ENCODE results near the gene QTRT2.

The QTRT2 gene

DNA sequence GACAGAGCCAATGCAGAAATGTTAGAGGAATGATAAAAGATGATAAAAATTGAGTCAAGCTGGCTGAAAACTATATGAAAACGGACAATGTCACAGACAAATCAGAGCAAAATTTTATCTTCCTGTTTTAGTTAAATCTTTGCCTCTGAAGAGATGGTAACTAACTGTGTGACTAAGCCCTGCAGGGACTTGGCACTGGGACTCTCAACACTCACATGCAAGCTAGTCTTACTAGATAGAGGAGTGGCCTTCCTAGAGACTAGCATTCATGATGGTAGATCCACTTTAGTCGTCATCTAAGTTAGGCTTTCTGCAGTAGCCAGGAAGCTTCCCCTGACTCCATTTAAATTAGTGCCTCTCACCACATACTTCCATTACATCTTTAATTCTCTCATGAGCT lies 4.3 kb upstream of the QTRT2 start:
- no peak overlapping the region for H3K27ac ChIP-seq (replicated peaks)
- no peak for TF ChIP-seq GABPA (IDR thresholded peaks at IDR 0.05; ENCODE audit: low read depth)
- TF ChIP-seq POLR2AphosphoS5 (IDR thresholded peaks at IDR 0.05; ENCODE audit: low read depth) = no peak
- TF ChIP-seq SPI1 (IDR thresholded peaks at IDR 0.05; ENCODE audit: borderline replicate concordance, low read depth) = no peak
- TF ChIP-seq, protein P1, sequence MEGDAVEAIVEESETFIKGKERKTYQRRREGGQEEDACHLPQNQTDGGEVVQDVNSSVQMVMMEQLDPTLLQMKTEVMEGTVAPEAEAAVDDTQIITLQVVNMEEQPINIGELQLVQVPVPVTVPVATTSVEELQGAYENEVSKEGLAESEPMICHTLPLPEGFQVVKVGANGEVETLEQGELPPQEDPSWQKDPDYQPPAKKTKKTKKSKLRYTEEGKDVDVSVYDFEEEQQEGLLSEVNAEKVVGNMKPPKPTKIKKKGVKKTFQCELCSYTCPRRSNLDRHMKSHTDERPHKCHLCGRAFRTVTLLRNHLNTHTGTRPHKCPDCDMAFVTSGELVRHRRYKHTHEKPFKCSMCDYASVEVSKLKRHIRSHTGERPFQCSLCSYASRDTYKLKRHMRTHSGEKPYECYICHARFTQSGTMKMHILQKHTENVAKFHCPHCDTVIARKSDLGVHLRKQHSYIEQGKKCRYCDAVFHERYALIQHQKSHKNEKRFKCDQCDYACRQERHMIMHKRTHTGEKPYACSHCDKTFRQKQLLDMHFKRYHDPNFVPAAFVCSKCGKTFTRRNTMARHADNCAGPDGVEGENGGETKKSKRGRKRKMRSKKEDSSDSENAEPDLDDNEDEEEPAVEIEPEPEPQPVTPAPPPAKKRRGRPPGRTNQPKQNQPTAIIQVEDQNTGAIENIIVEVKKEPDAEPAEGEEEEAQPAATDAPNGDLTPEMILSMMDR (IDR thresholded peaks at IDR 0.05; ENCODE audit: insufficient read depth, low read length) = no peak
- TF ChIP-seq, protein P2, sequence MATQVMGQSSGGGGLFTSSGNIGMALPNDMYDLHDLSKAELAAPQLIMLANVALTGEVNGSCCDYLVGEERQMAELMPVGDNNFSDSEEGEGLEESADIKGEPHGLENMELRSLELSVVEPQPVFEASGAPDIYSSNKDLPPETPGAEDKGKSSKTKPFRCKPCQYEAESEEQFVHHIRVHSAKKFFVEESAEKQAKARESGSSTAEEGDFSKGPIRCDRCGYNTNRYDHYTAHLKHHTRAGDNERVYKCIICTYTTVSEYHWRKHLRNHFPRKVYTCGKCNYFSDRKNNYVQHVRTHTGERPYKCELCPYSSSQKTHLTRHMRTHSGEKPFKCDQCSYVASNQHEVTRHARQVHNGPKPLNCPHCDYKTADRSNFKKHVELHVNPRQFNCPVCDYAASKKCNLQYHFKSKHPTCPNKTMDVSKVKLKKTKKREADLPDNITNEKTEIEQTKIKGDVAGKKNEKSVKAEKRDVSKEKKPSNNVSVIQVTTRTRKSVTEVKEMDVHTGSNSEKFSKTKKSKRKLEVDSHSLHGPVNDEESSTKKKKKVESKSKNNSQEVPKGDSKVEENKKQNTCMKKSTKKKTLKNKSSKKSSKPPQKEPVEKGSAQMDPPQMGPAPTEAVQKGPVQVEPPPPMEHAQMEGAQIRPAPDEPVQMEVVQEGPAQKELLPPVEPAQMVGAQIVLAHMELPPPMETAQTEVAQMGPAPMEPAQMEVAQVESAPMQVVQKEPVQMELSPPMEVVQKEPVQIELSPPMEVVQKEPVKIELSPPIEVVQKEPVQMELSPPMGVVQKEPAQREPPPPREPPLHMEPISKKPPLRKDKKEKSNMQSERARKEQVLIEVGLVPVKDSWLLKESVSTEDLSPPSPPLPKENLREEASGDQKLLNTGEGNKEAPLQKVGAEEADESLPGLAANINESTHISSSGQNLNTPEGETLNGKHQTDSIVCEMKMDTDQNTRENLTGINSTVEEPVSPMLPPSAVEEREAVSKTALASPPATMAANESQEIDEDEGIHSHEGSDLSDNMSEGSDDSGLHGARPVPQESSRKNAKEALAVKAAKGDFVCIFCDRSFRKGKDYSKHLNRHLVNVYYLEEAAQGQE (IDR thresholded peaks at IDR 0.05; ENCODE audit: insufficient replicate concordance, low read depth) = no peak
- H3K4me3 ChIP-seq (replicated peaks; ENCODE audit: insufficient read depth, low read length) = no peak overlapping the region
- no peaks in the 10 kb centered on the region for H3K27me3 ChIP-seq (ENCODE audit: insufficient read depth, poor library complexity, severe bottlenecking)
- DNase-seq (ENCODE audit: low read depth in 1 of 2, low spot score in 1 of 2) = no peak

DNA sequence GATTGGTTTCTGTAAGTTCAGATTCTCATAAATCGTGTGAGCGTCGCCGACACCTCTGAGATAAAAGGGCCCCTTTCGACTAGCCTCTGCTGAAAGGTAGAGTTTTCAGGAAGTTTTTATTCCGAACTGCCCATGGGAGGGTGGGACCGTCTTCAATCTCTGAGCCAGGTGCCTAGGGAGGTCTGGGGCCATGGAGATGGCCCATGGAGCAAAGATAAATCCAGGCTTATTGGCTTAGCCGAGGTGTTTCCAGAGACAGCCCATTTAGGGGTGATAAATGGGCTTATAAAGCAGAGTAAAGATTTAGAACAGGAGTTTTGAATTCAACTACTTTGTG lies 442 bp downstream of the QTRT2 start:
- H3K27me3 ChIP-seq (ENCODE audit: insufficient read depth, poor library complexity, severe bottlenecking) = no peaks in the 10 kb centered on the region
- DNase-seq (ENCODE audit: low read depth in 1 of 2, low spot score in 1 of 2) = no peak
- peak overlapping the region; percentile 84 for H3K27ac ChIP-seq (replicated peaks)
- peak overlapping the region; percentile 69 for H3K4me3 ChIP-seq (replicated peaks; ENCODE audit: insufficient read depth, low read length)
- TF ChIP-seq POLR2AphosphoS5 (IDR thresholded peaks at IDR 0.05; ENCODE audit: low read depth) = no peak
- TF ChIP-seq SPI1 (IDR thresholded peaks at IDR 0.05; ENCODE audit: borderline replicate concordance, low read depth) = 0 out of 2 replicates have a peak, but pooled peaks have one; percentile 5
- TF ChIP-seq, protein P2 (IDR thresholded peaks at IDR 0.05; ENCODE audit: insufficient replicate concordance, low read depth) = no peak
- TF ChIP-seq GABPA (IDR thresholded peaks at IDR 0.05; ENCODE audit: low read depth) = no peak
- TF ChIP-seq, protein P1 (IDR thresholded peaks at IDR 0.05; ENCODE audit: insufficient read depth, low read length) = no peak

DNA sequence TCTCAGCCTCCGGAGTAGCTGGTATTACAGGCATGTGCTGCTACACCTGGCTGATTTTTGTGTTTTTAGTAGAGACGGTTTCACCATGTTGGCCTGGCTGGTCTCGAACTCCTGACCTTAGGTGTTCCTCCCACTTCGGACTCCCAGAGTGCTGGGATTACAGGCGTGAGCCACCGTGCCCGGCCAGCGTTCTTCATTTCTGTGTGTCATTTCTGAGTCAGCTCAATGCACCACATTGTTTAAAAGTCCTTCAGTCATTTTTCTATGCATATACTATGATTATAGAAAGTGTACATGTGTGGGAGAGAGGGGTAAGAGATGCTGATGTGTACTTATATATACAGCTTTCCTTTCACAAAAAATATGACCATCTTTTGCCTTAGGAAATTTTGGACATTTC lies 2.1 kb downstream of the QTRT2 start:
- Histone ChIP-seq H3K27ac (replicated peaks) (no peak overlapping the region), H3K4me3 (replicated peaks; ENCODE audit: insufficient read depth, low read length) (no peak overlapping the region), H3K27me3 (ENCODE audit: insufficient read depth, poor library complexity, severe bottlenecking) (no peaks in the 10 kb centered on the region)
- TF ChIP-seq POLR2AphosphoS5 (IDR thresholded peaks at IDR 0.05; ENCODE audit: low read depth) = no peak
- TF ChIP-seq SPI1 (IDR thresholded peaks at IDR 0.05; ENCODE audit: borderline replicate concordance, low read depth) = no peak
- DNase-seq (ENCODE audit: low read depth in 1 of 2, low spot score in 1 of 2) = no peak

DNA sequence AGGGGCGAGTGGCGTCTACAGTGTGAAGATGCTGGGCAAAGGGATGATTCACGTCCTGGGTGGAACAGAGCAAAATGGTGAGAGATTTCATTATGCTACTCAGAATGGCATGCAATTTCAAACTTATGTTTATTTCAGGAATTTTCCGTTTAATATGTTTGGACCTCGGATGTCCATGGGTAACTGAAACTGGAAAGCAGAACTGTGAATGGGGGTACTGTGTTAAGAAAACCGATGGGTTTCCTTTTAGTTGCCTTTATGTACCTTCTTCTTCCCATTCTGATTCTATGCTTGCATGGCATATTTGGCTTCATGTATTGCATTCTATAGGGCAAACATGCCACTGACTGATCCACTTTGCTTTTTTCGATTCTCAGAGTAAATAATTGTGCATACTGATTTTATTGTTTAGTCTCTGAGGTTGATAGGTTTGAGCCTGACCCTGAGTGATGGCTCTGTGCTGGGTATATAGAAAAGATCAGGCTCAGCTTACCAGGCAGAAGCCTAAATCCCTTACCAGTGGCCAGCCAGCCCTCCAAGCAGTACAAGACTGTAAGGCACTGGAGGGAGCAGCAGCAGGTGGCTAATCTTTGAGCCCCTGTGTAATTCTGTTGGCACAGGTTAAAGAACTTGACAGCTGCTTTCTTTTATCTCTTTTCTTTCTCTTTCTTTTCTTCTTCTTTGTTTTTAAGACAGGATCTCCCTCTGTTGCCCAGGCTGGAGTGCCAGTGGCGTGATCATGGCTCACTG lies 4.5 kb downstream of the QTRT2 start:
- no peaks in the 10 kb centered on the region for H3K27me3 ChIP-seq (ENCODE audit: insufficient read depth, poor library complexity, severe bottlenecking)
- no peak for TF ChIP-seq GABPA (IDR thresholded peaks at IDR 0.05; ENCODE audit: low read depth)
- TF ChIP-seq POLR2AphosphoS5 (IDR thresholded peaks at IDR 0.05; ENCODE audit: low read depth) = no peak
- TF ChIP-seq, protein P2 (IDR thresholded peaks at IDR 0.05; ENCODE audit: insufficient replicate concordance, low read depth) = no peak
- TF ChIP-seq, protein P1 (IDR thresholded peaks at IDR 0.05; ENCODE audit: insufficient read depth, low read length) = no peak
- no peak for TF ChIP-seq SPI1 (IDR thresholded peaks at IDR 0.05; ENCODE audit: borderline replicate concordance, low read depth)
- DNase-seq (ENCODE audit: low read depth in 1 of 2, low spot score in 1 of 2) = no peak

More for the DNA sequence above, 4.5 kb downstream of the QTRT2 start:
- Histone ChIP-seq H3K27ac (replicated peaks) (no peak overlapping the region), H3K4me3 (replicated peaks; ENCODE audit: insufficient read depth, low read length) (no peak overlapping the region)

Data from HL-60 (cell line).